Fibroblast of pulmonary artery (primary cell): ENCODE results near the gene KHSRP.

Experiments used
- DNase-seq: peaks from one replicate; pipeline ENCODE4 v3.0.0-alpha.2; 2010; ENCODE audit warnings: low read depth
- H3K4me3 ChIP-seq: replicated peaks from 2 replicates; pipeline ENCODE4 v1.5.1; 2011; ENCODE audit warnings: low read depth, mild to moderate bottlenecking, control low read depth, low read length, moderate library complexity
- TF ChIP-seq, protein P1 (sequence below): IDR thresholded peaks from 2 replicates; pipeline ENCODE4 v1.5.1; 2011; ENCODE audit warnings: mild to moderate bottlenecking, control low read depth, low read length, inconsistent platforms; ENCODE audit errors: missing control alignments

The KHSRP gene

DNA sequence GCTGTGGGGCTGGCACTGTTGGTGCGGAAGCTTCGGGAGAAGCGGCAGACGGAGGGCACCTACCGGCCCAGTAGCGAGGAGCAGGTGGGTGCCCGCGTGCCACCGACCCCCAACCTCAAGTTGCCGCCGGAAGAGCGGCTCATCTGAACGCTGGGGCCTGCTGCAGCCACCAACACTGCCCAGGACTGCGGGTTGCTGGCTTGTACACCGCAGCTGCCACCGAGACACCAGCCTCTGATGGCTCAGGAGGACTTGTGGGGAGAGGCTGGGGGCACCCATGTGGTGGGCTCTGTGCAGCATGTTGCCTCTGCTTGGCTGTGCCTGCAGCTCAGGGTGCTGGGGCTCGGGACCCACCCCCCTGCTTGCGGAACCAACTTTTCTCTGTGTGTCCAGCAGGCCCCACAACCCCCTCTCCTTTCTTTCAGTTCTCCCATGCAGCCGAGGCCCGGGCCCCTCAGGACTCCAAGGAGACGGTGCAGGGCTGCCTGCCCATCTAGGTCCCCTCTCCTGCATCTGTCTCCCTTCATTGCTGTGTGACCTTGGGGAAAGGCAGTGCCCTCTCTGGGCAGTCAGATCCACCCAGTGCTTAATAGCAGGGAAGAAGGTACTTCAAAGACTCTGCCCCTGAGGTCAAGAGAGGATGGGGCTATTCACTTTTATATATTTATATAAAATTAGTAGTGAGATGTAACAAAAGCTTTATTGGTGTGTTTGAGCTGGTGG is 42.1 kb upstream of the KHSRP start:
- TF ChIP-seq, protein P1, sequence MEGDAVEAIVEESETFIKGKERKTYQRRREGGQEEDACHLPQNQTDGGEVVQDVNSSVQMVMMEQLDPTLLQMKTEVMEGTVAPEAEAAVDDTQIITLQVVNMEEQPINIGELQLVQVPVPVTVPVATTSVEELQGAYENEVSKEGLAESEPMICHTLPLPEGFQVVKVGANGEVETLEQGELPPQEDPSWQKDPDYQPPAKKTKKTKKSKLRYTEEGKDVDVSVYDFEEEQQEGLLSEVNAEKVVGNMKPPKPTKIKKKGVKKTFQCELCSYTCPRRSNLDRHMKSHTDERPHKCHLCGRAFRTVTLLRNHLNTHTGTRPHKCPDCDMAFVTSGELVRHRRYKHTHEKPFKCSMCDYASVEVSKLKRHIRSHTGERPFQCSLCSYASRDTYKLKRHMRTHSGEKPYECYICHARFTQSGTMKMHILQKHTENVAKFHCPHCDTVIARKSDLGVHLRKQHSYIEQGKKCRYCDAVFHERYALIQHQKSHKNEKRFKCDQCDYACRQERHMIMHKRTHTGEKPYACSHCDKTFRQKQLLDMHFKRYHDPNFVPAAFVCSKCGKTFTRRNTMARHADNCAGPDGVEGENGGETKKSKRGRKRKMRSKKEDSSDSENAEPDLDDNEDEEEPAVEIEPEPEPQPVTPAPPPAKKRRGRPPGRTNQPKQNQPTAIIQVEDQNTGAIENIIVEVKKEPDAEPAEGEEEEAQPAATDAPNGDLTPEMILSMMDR = no peak
- no peak overlapping the region for H3K4me3 ChIP-seq
- DNase-seq = no peak

DNA sequence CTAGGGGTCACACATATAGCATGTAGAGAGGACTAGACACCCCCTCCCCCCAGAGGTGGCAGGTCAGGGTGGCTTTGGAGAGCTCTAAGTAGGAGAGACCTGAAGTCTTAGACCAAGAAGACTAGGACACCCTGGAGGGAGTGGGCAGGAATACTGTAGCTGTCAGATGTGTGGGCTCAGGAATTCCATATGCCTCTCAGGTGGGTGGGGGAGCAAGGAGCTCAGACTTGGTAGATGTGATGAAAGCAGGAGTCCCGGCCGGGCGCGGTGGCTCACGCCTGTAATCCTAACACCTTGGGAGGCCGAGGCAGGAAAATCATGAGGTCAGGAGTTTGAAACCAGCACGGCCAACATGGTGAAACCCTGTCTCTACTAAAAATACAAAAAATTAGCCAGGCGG is 41.1 kb upstream of the KHSRP start:
- TF ChIP-seq, protein P1 = no peak
- DNase-seq = no peak
- no peak overlapping the region for H3K4me3 ChIP-seq

DNA sequence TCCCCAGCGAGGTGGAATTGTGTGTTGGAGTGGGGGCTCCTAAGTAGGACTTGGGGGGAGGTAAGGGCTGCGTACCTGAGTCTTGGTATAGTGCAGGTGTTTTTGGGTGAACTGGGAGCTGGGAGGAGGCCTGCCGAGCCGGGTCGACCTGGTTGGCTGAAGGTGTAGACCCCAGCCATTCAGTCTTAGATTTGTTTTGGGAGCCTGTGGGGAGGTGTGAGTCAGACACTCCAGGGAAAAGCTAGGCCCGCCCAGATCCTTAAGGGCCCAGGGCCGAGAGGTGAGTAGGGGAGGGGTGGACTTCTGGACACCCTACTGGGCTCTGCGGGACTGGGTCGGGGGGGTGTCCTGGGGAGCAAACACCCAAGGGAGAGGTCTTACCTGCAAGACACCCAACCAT is 40.4 kb upstream of the KHSRP start:
- TF ChIP-seq, protein P1 = no peak
- no peak overlapping the region for H3K4me3 ChIP-seq
- DNase-seq = no peak

DNA sequence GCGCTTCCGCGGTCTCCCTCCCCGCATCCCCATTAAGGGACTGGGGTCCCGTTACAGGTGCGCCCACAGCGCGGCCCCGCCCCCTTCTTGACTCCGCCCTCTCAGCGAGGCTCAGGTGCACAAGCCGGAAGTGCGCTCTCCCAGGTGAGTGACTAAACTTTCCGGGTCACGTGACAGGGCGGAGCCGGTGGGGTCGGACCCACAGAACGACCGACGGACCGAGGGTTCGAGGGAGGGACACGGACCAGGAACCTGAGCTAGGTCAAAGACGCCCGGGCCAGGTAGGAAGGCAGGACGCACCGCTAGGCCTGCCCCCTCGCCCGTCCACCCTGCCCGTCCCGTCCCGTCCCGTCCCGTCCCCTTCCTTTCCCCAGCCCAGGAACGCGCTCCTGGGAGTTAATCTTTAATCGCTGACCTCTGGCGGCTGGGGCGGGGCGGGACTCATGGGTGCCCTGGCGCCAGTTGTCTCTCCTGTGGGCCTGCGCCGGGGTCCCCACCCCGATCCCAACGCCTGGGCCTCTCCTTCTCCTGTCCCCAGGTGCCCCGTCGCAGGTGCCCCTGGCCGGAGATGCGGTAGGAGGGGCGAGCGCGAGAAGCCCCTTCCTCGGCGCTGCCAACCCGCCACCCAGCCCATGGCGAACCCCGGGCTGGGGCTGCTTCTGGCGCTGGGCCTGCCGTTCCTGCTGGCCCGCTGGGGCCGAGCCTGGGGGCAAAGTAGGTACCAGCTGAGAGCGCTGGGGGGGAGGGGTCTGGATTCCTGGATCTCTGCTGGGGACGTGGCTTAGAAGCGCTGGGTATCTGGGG is 39.7 kb upstream of the KHSRP start, which contains the start of gene CRB3:
TSS of gene CRB3 (plus strand) at position 202 of the 804 bp plus-strand sequence. CDS start at position 633, 431 bp downstream.
- no peak for DNase-seq
- TF ChIP-seq, protein P1 = no peak
- no peak within 1 kb of the TSS for H3K4me3 ChIP-seq

DNA sequence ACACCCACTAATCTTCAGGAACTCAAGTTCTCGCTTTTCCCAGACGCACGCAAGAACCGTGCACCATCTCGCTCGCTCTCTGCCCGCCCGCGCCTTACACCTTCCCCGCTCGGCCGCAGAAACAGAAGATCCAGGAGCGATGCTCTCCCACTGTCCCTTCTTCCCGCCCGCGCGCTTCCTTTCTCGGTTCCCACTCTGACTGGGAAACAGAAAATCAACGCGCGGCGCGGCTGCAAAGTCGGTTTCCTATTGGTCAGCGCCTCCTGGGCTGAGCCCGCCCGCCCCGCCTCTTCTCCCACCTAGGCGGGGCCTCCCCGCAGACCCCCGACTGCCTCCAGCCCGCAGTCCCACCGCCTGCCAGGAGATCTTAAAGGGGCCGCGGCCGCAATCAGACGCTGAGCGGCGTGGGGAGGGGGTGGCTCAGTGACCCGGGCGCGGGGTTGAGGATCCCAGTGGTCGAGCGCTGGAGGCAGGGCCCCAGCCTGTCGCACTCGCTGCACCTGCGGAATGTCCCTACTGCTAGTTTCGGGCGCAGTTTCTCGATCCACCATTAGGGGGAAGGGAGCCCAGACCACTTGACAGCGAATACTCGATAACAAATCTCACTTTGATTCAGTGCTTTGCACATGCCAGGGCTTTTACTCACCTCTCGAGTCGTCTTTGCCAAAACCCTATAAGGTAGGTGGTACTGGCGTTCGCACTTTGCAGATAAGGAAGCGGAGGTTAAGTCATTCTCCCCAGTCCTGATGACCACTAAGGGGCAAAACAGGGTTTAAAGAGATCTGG is 35.7 kb upstream of the KHSRP start:
- DNase-seq = peak; percentile 98
- H3K4me3 ChIP-seq = peak overlapping the region; percentile 70
- TF ChIP-seq, protein P1 = peak; percentile 59

DNA sequence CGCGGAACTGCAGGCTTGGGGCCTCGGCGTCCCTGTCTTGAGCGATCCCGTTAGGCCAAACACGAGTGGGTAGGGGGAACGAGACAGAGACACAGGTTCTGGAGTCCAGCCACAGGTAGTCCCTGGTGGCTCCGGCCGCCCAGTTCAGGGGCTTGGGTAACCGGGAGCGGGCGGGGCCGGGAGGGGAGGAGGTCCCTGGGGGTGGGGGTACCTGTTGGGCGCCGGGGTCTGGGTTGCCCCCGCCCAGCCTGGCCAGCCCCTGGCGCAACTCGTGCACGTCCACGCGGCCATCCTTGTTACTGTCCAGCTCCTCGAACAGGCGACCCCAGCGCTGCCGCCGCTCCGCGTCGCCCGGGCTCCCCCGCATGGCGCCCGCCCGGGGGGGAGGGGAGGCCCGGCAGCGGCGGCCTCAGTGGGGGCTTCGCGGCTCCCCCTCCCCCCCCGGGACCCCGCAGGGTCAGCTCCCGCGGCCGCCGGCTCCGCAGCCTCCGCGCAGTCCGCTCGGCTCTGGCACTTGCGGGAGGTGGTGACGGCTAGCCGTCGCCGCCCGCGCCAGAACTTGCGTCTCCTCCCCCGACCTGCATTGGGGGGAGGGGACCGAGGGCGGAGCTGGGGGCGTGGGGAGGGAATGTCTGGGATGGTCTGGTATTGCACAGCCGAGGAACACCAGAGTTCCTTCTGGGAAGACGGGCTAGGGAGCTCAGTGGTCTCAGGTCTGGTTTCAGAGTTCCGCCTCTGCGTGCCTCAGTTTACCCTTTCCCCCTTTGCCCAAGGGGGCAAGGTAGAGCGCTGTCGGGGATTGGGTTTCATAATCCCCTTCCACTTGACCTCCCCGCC is 34.9 kb upstream of the KHSRP start, which contains the start of gene SLC25A23:
TSS of gene SLC25A23 (minus strand) at position 531 of the 837 bp plus-strand sequence. CDS start at position 367, 164 bp downstream.
- TF ChIP-seq, protein P1 = no peak
- peak; percentile 75 for DNase-seq
- H3K4me3 ChIP-seq = peak within 1 kb of the TSS; percentile 70
